ENCODE results near the gene ALDH1A3.

ALDH1A3 gene

DNA sequence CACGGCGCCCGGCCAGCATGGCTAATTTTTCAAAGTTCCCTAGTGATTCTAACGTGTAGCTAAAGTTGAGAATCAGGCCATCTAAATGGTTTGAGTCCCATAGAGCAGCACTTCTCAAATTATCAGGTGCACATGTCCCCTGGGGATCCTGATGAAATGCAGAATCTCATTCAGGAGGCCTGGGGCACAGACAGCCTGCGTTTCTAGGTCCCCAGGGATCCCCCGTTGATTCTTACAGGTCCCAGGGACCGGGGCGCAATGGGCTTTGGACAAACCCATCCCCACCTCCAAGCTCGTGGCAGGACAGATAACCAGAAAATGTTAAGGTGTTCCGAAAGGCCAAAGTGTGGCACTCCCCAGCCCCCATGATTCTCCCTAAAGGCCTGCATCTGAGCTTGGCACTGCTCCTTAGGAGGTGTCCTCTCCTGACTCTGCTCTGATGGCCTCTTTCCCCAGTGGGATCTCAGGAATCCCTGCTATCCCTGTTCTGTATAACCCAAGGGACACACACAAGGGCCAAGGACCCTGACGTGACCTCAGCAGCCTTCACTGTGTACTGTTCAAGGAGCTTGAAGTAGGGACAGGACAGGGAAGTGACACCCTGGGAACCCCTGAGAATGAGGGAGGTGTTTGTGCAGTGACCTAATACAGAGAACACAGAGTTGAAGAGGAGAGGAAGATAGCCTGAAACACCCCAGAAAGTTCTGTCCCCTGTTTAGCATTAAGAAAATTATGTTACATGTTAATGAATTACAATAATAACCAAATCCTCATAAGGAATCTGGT lies 47.5 kb downstream of the ALDH1A3 start:
- no peak for FAIRE-seq

GRCh38 chr15:100928632-100929280 lies 49.1 kb downstream of the ALDH1A3 start:
- FAIRE-seq, result no peak

GRCh38 chr15:100929641-100930042 lies 50.0 kb downstream of the ALDH1A3 start:
- FAIRE-seq, result no peak

DNA sequence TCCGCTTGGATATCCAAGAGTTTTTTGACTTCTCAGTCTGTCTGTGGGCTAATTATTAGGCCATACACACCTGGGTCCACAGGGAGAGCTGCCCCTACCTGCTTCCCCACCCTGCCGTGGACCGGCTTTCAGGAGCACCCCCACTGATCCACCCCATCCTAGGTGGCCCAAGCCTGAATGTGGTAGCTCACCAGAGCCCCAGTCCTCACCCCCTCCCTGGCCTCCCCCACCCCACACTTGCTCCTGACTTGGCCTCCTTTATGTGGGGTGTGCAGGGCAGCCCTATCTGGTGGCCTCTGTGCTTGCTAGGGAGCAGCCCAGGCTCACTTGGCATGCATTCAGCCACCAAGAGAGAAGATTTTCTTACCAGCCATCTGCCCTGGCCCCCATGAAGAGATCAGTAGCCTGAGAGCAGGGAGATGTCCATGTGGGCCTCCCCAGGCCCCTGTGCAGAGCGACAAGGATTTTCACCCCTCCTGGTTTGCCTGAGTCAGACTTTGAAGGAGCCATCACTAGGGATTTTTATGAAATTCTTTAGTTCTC lies 50.7 kb downstream of the ALDH1A3 start:
- FAIRE-seq, result no peak

- FAIRE-seq, result no peak
Measured at GRCh38 chr15:100931143-100931890, 51.7 kb downstream of the ALDH1A3 start.

- FAIRE-seq, result no peak
Measured at GRCh38 chr15:100932676-100933348, 53.2 kb downstream of the ALDH1A3 start.

DNA sequence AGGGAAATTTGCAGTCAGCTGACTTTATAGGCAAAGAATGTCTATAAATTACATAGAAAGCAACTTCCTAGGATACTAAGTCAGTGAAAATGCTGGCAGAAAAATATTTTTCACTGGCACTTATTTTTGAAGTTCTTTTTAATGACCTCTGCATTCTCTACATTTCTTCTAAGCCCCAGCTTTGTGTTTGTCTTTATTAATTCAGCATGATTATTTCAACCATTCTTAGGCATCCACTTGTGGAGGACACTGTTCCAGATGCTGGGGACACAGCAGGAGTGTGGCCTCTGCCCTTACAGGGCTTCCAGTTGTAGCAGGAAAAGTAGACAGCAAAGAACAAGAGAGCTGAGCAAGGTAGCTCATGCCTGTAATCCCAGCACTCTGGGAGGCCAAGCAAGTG lies 54.5 kb downstream of the ALDH1A3 start:
- no peak for FAIRE-seq

DNA sequence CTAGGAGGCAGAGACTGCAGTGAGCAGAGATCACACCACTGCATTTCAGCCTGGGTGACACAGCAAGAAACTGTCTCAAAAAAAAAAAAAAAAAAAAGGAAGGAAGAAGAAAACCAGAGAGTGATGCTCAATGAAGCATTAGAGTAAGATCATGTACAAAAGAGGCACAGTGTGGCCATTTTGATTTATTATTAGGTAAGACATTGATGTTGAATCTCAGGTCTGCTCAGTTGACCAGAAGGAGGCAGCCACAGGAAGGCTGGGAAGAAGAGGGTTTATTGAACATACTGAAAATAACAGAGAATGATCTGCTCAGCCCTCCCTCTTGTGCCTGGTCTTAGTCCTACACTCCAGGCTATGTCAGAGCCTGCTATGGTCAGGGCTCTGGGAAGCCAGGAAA lies 55.1 kb downstream of the ALDH1A3 start:
- no peak for FAIRE-seq

DNA sequence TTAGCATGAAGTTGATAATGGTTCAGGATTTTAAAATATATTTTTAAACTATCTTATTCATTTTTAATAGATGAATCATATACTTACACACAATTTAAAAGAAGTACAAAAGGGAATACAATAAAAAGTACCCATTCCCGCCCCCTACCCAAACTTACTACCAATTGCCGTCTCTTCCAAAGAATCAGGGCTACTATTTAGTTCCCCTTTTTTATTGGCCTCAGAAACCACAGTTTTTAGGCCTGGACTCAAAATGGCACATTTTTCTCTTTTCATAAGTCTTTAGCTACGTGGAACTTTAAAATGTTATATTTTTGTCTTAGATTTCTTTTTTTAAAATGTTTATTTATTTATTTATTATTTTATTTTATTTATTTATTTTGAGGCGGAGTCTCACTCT lies 57.5 kb downstream of the ALDH1A3 start:
- FAIRE-seq, result no peak

DNA sequence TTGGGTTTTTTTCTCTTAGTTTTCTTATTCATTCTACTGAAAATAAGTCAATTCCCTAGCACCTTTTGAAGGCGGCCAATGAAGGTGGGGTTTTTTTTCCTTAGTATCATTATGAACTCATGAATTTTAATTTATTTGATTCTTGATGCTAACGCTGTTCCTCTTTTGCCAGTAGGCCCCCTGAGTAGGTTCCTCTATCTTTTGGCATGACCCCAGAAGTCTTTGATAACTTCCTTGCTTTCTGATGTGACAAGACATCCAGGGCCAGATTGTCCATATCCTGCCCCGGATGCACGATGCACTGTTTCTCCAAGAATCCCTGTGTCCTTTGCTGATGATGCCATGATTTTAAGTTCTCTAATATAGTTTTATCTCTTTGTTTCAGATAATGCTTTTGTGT lies 60.2 kb downstream of the ALDH1A3 start:
- no peak for FAIRE-seq

- no peak for FAIRE-seq
Measured at GRCh38 chr15:100940767-100941379, 61.2 kb downstream of the ALDH1A3 start.

- FAIRE-seq, result no peak
Measured at GRCh38 chr15:100941536-100941935, 61.9 kb downstream of the ALDH1A3 start.

DNA sequence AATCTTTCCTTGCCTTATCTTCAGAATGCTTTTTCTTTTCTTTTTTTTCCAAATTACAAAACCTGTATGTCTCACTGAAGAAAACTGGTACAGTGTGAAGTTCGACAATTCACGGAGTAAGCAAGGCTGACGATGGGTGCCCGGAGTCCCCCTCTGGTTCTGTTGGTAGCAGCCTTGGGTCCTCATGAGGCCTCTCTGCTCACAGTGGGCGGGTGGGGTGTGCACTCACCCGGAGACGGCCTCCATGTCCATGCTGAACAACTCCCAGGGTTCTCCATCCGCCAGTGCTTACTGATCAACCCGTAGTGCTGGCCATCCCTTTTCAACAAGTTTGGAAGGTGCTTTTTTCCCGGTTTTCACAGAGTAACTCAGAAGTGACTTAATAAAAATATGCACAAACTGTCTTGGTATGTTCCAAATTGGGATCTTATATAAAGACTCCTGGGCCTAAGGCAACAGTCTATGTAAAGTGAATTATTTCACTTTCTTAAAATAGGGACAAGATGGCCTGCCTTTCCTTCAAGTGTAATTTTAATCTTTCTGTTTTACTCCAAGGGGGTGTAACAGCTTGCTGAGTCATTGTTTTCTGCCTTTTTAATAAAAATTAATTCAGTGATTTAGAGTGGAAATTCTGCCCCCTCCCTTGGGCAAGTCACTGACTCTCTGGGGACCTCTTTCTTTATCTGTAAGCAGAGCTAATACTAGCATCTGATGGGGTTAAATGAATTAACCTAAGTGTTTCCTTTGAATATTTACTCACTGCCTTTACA lies 63.2 kb downstream of the ALDH1A3 start:
- no peak for FAIRE-seq

- FAIRE-seq, result no peak
Measured at GRCh38 chr15:100944244-100944895, 64.7 kb downstream of the ALDH1A3 start.

GRCh38 chr15:100944986-100945385 lies 65.4 kb downstream of the ALDH1A3 start:
- FAIRE-seq, result no peak

GRCh38 chr15:100947760-100948429 lies 68.3 kb downstream of the ALDH1A3 start:
- FAIRE-seq, result no peak

DNA sequence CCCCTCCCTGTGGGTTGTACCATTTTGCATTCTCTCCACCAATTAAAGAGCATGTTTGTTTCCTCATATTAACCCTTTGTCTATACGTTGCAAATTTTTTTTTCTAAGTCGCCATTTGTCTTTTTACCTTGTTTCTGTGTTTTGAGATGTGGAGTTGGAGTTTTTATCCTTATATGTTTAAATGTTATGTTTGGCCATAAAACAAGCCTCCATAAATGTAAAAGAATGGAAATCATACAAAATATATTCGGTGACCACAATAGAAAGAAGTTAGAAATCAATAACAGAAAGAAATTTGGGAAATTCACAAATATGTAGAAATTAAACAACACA lies 68.8 kb downstream of the ALDH1A3 start:
- FAIRE-seq, result no peak

GRCh38 chr15:100949691-100950090 lies 70.1 kb downstream of the ALDH1A3 start:
- FAIRE-seq, result no peak

DNA sequence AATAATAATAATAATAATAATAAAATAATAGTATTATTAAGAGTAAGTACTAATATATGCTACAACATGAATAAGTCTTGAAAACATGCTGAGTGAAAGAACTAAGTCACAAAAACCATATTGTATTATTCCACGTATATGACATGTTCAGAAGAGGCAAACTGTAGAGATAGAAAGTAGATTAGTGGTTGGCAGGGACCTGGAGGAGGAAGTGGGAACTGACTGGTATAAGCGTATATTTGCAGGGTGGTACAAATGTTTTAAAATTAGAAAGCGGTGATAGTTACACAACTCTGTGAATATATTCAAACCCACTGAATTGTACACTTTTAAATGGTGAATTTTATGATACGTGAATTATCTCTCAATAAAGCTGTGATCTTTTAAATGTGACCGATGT lies 72.3 kb downstream of the ALDH1A3 start:
- FAIRE-seq, result no peak

- FAIRE-seq, result no peak
Measured at GRCh38 chr15:100952566-100952965, 72.9 kb downstream of the ALDH1A3 start.
